HG03108 (cell line): Measurements from ENCODE around the gene LPXN.
"Not testable (repeated sequence)": the region's sequence is repeated elsewhere in the genome, so short reads cannot be mapped to it uniquely, and the experiment has no call there.

Source experiments
- ATAC-seq: cut with Tn5 transposase; IDR thresholded peaks from one replicate; pipeline ENCODE4 v1.9.1; 2021; ENCODE audit warnings: moderate library complexity; ENCODE audit not compliant: unreplicated experiment

The LPXN gene

GRCh38 chr11:58579192-58580129, 3.8 kb upstream of the LPXN start:
- peak; percentile 33 for ATAC-seq

GRCh38 chr11:58578635-58579191, 3.1 kb upstream of the LPXN start, which contains the start of gene ZFP91:
Gene ZFP91, plus strand, starts transcription at chr11:58579063. Its CDS starts 219 bp downstream, at chr11:58579282.
- peak; percentile 21 for ATAC-seq

- ATAC-seq, result no peak
These were observed 2.5 kb upstream of the LPXN start for GRCh38 chr11:58578136-58578634.

DNA sequence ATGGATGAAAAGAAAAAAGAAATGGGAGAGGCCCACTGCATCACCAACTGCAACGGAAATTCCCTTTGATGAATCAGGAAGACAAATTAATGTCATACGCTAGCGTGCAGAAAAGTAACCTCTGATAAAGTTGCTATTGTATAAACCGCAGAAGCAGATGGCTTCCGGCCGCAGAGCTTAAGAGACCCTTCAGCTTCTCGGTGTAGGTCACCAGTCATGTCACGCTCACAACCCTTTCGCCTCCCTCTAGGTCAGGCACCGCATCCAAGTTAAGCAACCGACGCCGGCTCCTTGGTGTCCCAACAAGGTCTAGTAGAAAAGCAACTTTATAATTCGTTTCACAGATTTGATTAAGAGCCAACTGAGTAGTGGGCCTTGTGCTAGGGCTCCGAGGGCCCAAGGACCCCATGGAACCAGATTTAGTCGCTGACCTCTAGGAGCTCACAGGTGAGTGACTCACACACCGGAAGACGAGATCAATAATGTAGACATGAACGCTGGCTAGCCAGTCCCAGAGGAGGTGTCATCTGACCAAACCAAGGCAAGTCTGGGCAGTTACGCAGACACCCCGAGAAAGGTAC, 2.0 kb upstream of the LPXN start:
- peak; percentile 39 for ATAC-seq

GRCh38 chr11:58576887-58577471, 1.3 kb upstream of the LPXN start:
- ATAC-seq, result no peak

GRCh38 chr11:58574881-58575280, 775 bp downstream of the LPXN start:
- ATAC-seq, result no peak

- peak; percentile 18 for ATAC-seq
These were observed 2.1 kb downstream of the LPXN start for GRCh38 chr11:58573451-58574104.

DNA sequence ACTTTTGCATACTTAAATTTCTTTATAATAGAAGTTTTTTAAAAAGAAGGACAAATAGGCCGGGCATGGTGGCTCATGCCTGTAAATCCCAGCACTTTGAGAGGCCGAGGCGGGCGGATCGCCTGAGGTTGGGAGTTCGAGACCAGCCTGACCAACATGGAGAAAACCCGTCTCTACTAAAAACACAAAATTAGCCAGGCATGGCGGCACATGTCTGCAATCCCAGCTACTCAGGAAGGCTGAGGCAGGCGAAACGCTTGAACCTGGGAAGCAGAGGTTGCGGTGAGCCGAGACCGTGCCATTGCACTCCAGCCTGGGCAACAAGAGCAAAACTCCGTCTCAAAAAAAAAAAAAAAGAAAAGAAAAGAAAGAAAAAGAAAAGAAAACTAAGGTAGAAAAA, 2.8 kb downstream of the LPXN start:
- not testable (repeated sequence) for ATAC-seq

- ATAC-seq, result peak; percentile 75
These were observed 7.7 kb downstream of the LPXN start for GRCh38 chr11:58567889-58568512.

DNA sequence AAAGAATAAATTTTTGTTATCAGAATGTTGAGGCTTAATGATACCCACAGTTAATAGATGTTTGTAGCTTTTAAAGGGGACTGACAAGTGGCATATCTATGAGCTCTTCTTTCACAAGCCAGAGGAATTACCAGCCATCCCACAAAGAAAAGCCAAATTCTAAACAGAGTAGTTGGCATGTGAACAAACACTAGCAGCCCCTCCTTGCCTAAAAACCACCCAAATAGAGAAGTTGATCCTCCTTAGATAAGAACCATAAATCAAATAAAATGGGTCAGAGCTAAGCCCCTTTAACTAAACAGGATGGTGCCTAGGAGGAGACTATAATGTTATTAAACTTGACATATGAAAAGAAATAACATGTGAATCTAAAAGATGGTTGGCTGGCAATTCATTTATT, 11.4 kb downstream of the LPXN start:
- ATAC-seq, result no peak

DNA sequence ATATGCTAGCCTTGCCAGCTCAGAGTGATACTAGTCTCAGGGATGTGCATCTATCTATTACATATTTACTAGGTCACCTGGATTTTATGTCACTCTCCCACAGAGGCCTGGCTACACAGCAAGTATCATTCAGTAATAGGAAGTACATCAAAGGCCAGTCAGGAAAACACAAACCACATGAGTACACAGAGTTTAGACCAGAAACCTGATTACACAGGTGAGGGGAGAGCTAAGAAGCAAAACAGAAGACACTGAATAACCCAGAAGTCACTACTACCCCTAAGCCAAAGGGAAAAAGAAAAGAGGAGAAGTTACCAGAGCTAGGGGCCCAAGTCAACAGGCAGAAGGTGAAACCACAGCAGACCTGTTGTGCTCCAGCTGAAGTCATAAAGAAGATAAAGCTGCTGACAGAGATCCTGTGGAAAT, 13.3 kb downstream of the LPXN start:
- peak; percentile 96 for ATAC-seq

- no peak for ATAC-seq
These were observed 14.1 kb downstream of the LPXN start for GRCh38 chr11:58561394-58562098.

- no peak for ATAC-seq
These were observed 14.8 kb downstream of the LPXN start for GRCh38 chr11:58560842-58561241.

GRCh38 chr11:58549644-58550043, 26.0 kb downstream of the LPXN start:
- ATAC-seq, result no peak

DNA sequence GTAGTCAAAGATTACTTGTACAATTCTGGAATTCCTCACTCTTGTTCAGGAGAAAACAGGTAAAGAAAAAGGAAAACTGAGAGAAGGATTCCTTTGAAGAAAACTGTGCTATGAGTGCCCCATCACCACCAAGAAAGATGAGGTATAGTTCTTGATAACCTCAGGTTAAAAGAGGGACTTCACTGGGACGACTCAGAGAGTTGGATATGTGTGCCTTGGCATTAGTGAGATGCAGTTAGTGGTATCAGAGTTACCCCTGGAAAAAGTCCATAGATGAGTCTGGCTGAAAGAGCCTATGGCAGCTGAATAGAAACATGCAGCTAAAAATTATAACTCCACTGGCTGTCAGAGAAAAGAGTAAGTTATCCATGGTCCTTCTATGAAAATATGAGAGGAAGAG, 28.8 kb downstream of the LPXN start:
- no peak for ATAC-seq

- no peak for ATAC-seq
These were observed 43.8 kb downstream of the LPXN start for GRCh38 chr11:58531865-58532341.

GRCh38 chr11:58530236-58530635, 45.4 kb downstream of the LPXN start:
- ATAC-seq, result no peak

DNA sequence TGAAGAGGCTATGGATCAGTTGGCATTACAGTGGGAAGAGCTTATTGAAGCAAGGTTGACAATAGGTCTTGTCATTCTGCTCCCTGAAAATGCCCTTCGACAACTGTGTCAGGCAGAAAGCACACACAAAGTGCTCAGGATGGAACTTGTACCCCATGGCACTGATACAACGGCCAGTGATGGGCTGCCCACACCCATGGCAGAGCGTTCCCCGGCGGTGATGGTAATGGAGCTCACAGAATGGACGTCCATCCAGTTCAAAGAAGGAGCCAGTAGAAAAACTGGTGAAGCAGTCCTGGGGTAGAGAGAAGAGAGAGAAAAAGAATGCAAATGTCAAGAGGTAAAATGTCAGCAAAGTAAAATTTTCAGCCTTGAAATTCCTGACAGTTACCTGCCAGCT, 48.2 kb downstream of the LPXN start:
- ATAC-seq, result no peak

DNA sequence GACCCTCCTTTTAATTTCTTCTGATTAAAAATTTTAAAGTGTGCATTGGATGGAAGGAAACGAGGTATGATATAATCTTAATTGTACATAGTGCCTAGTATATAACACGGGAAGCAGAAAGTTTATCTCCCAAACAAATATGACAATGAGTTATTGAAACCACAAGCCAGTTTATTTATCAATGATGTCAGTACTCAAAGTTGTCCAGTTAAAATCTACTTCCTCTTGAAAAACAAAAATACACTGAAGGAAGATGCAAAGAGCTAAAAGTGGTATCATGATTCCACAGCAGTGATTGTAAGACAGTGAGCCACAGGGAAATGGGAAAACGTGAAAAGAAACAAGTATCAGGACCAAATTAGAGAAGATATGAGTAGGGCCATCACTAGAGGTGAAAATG, 48.9 kb downstream of the LPXN start:
- ATAC-seq, result no peak
